GM23338 (cell line): ENCODE measurements around the gene ZFHX2. TPM values are rescaled to one million over a fixed set of nuclear protein-coding genes. Genes with fewer than 3 reads are reported as not detected.

Experiments
- ATAC-seq: fragments of 200-7000 bp; cut with Tn5 transposase; 3 replicates; pipeline ENCODE4 v1.9.1; 2020
- DNase-seq: peaks from one replicate; pipeline ENCODE4 v3.0.0-alpha.2; 2015; ENCODE audit warnings: low spot score
- H2AFZ ChIP-seq: fragments of 200-600 bp; sonication (generic); 2 replicates; pipeline ENCODE4 v1.8.0; 2016; ENCODE audit warnings: antibody characterized with exemption, mild to moderate bottlenecking, moderate library complexity
- H3F3A ChIP-seq: fragments of 200-600 bp; sonication (generic); replicated peaks from 2 replicates; pipeline ENCODE4 v1.8.0; 2017; ENCODE audit warnings: antibody characterized with exemption, mixed run types, low read depth
- H3K27ac ChIP-seq: fragments of 200-600 bp; sonication (generic); 2 replicates; pipeline ENCODE4 v1.6.1; 2016; ENCODE audit warnings: low read depth
- H3K27me3 ChIP-seq: fragments of 200-600 bp; sonication (generic); 2 replicates; pipeline ENCODE4 v1.8.0; 2016; ENCODE audit warnings: mild to moderate bottlenecking, mixed run types, moderate library complexity; ENCODE audit not compliant: insufficient read depth
- H3K36me3 ChIP-seq: fragments of 200-600 bp; sonication (generic); 2 replicates; pipeline ENCODE4 v1.8.0; 2016; ENCODE audit warnings: mild to moderate bottlenecking; ENCODE audit not compliant: insufficient read depth
- H3K4me1 ChIP-seq: fragments of 200-600 bp; sonication (generic); 2 replicates; pipeline ENCODE4 v1.8.0; 2016; ENCODE audit warnings: mild to moderate bottlenecking, moderate library complexity; ENCODE audit not compliant: insufficient read depth
- H3K4me2 ChIP-seq: fragments of 200-600 bp; sonication (generic); 2 replicates; pipeline ENCODE4 v1.7.1; 2017; ENCODE audit warnings: mixed run types
- H3K4me3 ChIP-seq: fragments of 200-600 bp; sonication (generic); 2 replicates; pipeline ENCODE4 v1.6.1; 2016; ENCODE audit warnings: mixed run types
- H3K79me2 ChIP-seq: fragments of 200-600 bp; sonication (generic); replicated peaks from 2 replicates; pipeline ENCODE4 v1.8.0; 2017; ENCODE audit warnings: mild to moderate bottlenecking; ENCODE audit not compliant: insufficient read depth
- H3K9me2 ChIP-seq: fragments of 200-600 bp; sonication (generic); 2 replicates; pipeline ENCODE4 v1.8.0; 2017; ENCODE audit not compliant: insufficient read depth
- H4K20me1 ChIP-seq: fragments of 200-600 bp; sonication (generic); replicated peaks from 2 replicates; pipeline ENCODE4 v1.8.0; 2017; ENCODE audit warnings: mild to moderate bottlenecking; ENCODE audit not compliant: insufficient read depth
- H3K27ac Mint-ChIP-seq: 2 replicates; pipeline ENCODE4 v1.8.0; 2020; ENCODE audit warnings: inconsistent platforms, mild to moderate bottlenecking, moderate library complexity, mixed read lengths
- H3K27me3 Mint-ChIP-seq: 3 replicates; pipeline ENCODE4 v1.8.0; 2022; ENCODE audit warnings: low read depth, mild to moderate bottlenecking, moderate library complexity, mixed read lengths, inconsistent platforms; ENCODE audit not compliant: insufficient read depth, poor library complexity
- H3K36me3 Mint-ChIP-seq: 3 replicates; pipeline ENCODE4 v1.8.0; 2021; ENCODE audit warnings: low read depth, mild to moderate bottlenecking, inconsistent platforms, moderate library complexity, mixed read lengths
- H3K4me1 Mint-ChIP-seq: 3 replicates; pipeline ENCODE4 v1.8.0; 2020; ENCODE audit warnings: mild to moderate bottlenecking, inconsistent platforms, mixed read lengths
- H3K4me3 Mint-ChIP-seq: 3 replicates; pipeline ENCODE4 v1.8.0; 2021; ENCODE audit warnings: moderate library complexity, mild to moderate bottlenecking, inconsistent platforms, mixed read lengths
- H3K9me3 Mint-ChIP-seq: 3 replicates; pipeline ENCODE4 v1.8.0; 2020; ENCODE audit warnings: moderate library complexity, mild to moderate bottlenecking, inconsistent platforms, mixed read lengths
- CREB1 ChIP-seq: fragments of 250-450 bp; sonication (Bioruptor Pico); IDR thresholded peaks from 2 replicates; pipeline ENCODE4 v1.5.0; 2020; ENCODE audit warnings: low read depth, mild to moderate bottlenecking, moderate library complexity
- EZH2 ChIP-seq: fragments of 200-600 bp; sonication (generic); IDR thresholded peaks from one replicate; pipeline ENCODE4 v1.8.0; 2017; ENCODE audit warnings: antibody characterized with exemption, mild to moderate bottlenecking, low read depth; ENCODE audit not compliant: unreplicated experiment
- EZH2phosphoT487 ChIP-seq: fragments of 200-600 bp; sonication (generic); IDR thresholded peaks from one replicate; pipeline ENCODE4 v1.8.1; 2018; ENCODE audit warnings: antibody characterized with exemption; ENCODE audit not compliant: unreplicated experiment
- JUNB ChIP-seq: IDR thresholded peaks from one replicate; pipeline ENCODE4 v1.6.1; 2016; ENCODE audit warnings: antibody characterized with exemption; ENCODE audit not compliant: unreplicated experiment
- NANOG ChIP-seq: IDR thresholded peaks from 2 replicates; pipeline ENCODE4 v1.6.1; 2016; ENCODE audit warnings: antibody characterized with exemption, borderline replicate concordance
- POLR2AphosphoS5 ChIP-seq: IDR thresholded peaks from 2 replicates; pipeline ENCODE4 v1.6.1; 2016; ENCODE audit warnings: antibody characterized with exemption, low read depth
- STAT1 ChIP-seq: IDR thresholded peaks from one replicate; pipeline ENCODE4 v1.6.1; 2016; ENCODE audit warnings: antibody characterized with exemption; ENCODE audit not compliant: unreplicated experiment
- ZNF114 ChIP-seq: fragments of 250-450 bp; sonication (Bioruptor Pico); IDR thresholded peaks from 2 replicates; pipeline ENCODE4 v1.5.0; 2020; ENCODE audit warnings: mild to moderate bottlenecking, moderate library complexity
- ZNF331 ChIP-seq: fragments of 250-450 bp; sonication (Bioruptor Pico); IDR thresholded peaks from 2 replicates; pipeline ENCODE4 v1.5.0; 2020; ENCODE audit warnings: low read depth, mild to moderate bottlenecking, moderate library complexity
- polyA plus RNA-seq: library from polyadenylated mRNA; unstranded; fragments of >200 nt; fragmentation: Nextera tagmentation; extraction: Ambion mirVana; gene quantifications from 2 replicates; pipeline ENCODE4 v1.2.1, GENCODE V29; 2016
- total RNA-seq: library from RNA; depleted of rRNA; stranded (reverse); fragments of >200 nt; shearing (Covaris generic); gene quantifications from 2 replicates; pipeline ENCODE4 v1.2.3, GENCODE V29; 2014
- TF ChIP-seq, protein P1 (sequence below): IDR thresholded peaks from 2 replicates; pipeline ENCODE4 v1.6.1; 2016; ENCODE audit warnings: antibody characterized with exemption
- TF ChIP-seq, protein P2 (sequence below), 2 experiments: fragments of 200-600 bp in 1 of 2; sonication (generic) in 1 of 2; conservative IDR thresholded peaks; 2 replicates each; pipeline versions ENCODE4 v1.5.1 to v1.6.1; 2016 to 2017; ENCODE audit warnings: antibody characterized with exemption in 2 of 2, low read depth in 2 of 2, mild to moderate bottlenecking in 2 of 2, moderate library complexity in 1 of 2
- TF ChIP-seq, protein P3 (sequence below): IDR thresholded peaks from one replicate; pipeline ENCODE4 v1.6.1; 2018; ENCODE audit warnings: antibody characterized with exemption; ENCODE audit not compliant: unreplicated experiment

Gene ZFHX2
- total and polyA plus RNA-seq, 2 experiments from 2014 or later: 11.6 to 18.5 TPM

DNA sequence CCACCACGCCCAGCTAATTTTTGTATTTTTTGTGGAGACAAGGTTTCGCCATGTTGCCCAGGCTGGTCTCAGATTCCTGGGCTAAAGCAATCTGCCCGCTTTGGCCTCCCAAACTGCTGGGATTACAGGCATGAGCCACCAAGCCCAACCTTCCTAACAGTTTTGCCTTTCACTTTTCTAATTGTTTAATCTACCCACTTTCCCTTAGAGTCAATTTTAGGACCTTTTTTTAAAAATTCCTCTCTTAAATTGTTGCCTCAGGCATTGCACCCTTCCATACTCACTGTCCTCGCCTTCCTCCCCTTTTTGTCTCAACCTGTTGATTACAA lies 11.5 kb downstream of the ZFHX2 start (continued):
- TF ChIP-seq EZH2 (no peak), POLR2AphosphoS5 (no peak), JUNB (no peak), ZNF114 (CRISPR knock-in tag) (no peak), EZH2phosphoT487 (no peak)
- TF ChIP-seq, protein P1, sequence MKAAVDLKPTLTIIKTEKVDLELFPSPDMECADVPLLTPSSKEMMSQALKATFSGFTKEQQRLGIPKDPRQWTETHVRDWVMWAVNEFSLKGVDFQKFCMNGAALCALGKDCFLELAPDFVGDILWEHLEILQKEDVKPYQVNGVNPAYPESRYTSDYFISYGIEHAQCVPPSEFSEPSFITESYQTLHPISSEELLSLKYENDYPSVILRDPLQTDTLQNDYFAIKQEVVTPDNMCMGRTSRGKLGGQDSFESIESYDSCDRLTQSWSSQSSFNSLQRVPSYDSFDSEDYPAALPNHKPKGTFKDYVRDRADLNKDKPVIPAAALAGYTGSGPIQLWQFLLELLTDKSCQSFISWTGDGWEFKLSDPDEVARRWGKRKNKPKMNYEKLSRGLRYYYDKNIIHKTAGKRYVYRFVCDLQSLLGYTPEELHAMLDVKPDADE: no peak

DNA sequence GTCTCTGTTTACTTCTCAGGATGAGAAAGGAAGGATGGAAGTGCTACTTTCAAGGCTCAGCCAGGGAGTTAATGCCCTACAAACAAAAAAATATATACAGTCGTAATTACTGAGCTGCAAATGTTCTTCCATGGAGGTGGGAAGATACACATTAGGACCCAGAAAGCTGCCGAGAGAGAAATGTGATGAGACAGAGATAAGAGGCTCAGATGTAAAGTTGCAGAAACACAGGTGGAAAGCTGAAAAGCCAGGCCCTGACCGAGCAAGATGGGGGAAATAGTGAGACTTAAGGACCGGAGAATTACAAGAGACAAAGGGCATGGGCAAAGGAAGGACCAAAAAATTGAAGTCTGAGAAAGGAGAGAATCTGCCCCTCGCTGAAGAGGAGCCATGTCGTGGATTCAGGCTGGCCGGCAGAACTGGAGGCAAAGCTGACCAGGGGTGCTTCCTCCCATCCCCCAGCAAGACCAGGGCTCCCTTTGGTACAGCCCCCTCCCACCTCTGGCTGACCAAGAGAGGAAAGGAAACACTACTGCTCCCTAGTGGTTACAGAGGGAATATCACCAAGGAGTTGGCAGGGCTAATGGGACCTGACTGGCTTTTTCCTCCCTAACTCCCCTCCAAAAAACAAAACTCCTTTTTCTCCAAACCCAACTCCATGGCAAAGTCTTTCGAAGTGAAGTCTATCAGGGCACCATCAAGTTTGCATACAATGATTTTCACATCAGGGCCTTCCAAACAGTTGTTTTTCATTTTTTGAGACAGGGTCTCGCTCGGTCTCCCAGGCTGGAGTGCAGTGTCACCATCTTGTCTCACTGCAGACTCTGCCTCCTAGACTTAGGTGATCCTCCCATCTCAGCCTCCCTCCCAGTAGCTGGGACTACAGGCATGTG lies 12.1 kb downstream of the ZFHX2 start:
- ATAC-seq (peak; percentile 32), DNase-seq (peak; percentile 96)
- H3F3A ChIP-seq: peaks cover 11% of the 10 kb centered on the region
- H4K20me1 ChIP-seq: no peaks in the 10 kb centered on the region
- H3K36me3 ChIP-seq: peaks cover 6% of the 10 kb centered on the region; the same call in 1 of the 2 replicates
- Mint-ChIP-seq H3K36me3 (peaks cover 43% of the 10 kb centered on the region), H3K27me3 (peaks cover 22% of the 10 kb centered on the region), H3K27ac (peak overlapping the region; percentile 96), H3K4me1 (peaks cover 63% of the 10 kb centered on the region), H3K4me3 (peak overlapping the region; percentile 85), H3K9me3 (no peaks in the 10 kb centered on the region)
- H3K27ac ChIP-seq: peak overlapping the region; percentile 100
- peaks cover 56% of the 10 kb centered on the region for H3K4me1 ChIP-seq
- no peaks in the 10 kb centered on the region for H3K9me2 ChIP-seq
- no peak overlapping the region for H2AFZ ChIP-seq
- no peaks in the 10 kb centered on the region for H3K27me3 ChIP-seq
- H3K4me3 ChIP-seq: peak overlapping the region; percentile 60
- peaks cover 35% of the 10 kb centered on the region for H3K79me2 ChIP-seq
- peak overlapping the region; percentile 90 for H3K4me2 ChIP-seq
- TF ChIP-seq CREB1 (CRISPR knock-in tag) (no peak), EZH2 (no peak), POLR2AphosphoS5 (0 out of 2 replicates have a peak, but pooled peaks have one; percentile 15), NANOG (no peak), ZNF114 (CRISPR knock-in tag) (no peak), ZNF331 (CRISPR knock-in tag) (no peak), EZH2phosphoT487 (no peak), JUNB (no peak), STAT1 (no peak)
- TF ChIP-seq, protein P1: no peak
- TF ChIP-seq, protein P2, sequence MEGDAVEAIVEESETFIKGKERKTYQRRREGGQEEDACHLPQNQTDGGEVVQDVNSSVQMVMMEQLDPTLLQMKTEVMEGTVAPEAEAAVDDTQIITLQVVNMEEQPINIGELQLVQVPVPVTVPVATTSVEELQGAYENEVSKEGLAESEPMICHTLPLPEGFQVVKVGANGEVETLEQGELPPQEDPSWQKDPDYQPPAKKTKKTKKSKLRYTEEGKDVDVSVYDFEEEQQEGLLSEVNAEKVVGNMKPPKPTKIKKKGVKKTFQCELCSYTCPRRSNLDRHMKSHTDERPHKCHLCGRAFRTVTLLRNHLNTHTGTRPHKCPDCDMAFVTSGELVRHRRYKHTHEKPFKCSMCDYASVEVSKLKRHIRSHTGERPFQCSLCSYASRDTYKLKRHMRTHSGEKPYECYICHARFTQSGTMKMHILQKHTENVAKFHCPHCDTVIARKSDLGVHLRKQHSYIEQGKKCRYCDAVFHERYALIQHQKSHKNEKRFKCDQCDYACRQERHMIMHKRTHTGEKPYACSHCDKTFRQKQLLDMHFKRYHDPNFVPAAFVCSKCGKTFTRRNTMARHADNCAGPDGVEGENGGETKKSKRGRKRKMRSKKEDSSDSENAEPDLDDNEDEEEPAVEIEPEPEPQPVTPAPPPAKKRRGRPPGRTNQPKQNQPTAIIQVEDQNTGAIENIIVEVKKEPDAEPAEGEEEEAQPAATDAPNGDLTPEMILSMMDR (conservative IDR thresholded peaks at IDR 0.05; ENCODE audit: low read depth in 2 of 2): peak; percentile 82 to 88
- TF ChIP-seq, protein P3, sequence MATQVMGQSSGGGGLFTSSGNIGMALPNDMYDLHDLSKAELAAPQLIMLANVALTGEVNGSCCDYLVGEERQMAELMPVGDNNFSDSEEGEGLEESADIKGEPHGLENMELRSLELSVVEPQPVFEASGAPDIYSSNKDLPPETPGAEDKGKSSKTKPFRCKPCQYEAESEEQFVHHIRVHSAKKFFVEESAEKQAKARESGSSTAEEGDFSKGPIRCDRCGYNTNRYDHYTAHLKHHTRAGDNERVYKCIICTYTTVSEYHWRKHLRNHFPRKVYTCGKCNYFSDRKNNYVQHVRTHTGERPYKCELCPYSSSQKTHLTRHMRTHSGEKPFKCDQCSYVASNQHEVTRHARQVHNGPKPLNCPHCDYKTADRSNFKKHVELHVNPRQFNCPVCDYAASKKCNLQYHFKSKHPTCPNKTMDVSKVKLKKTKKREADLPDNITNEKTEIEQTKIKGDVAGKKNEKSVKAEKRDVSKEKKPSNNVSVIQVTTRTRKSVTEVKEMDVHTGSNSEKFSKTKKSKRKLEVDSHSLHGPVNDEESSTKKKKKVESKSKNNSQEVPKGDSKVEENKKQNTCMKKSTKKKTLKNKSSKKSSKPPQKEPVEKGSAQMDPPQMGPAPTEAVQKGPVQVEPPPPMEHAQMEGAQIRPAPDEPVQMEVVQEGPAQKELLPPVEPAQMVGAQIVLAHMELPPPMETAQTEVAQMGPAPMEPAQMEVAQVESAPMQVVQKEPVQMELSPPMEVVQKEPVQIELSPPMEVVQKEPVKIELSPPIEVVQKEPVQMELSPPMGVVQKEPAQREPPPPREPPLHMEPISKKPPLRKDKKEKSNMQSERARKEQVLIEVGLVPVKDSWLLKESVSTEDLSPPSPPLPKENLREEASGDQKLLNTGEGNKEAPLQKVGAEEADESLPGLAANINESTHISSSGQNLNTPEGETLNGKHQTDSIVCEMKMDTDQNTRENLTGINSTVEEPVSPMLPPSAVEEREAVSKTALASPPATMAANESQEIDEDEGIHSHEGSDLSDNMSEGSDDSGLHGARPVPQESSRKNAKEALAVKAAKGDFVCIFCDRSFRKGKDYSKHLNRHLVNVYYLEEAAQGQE: no peak
